SU-DHL-6 (cell line): ENCODE data around the gene CEP164.

Source experiments
- CTCF ChIP-seq: fragments of 200-600 bp; sonication (generic); IDR thresholded peaks from one replicate; pipeline ENCODE4 v1.5.1; 2017; ENCODE audit warnings: antibody characterized with exemption, mild to moderate bottlenecking, low read length, moderate library complexity; ENCODE audit not compliant: insufficient read depth, poor library complexity, severe bottlenecking
- EZH2phosphoT487 ChIP-seq: fragments of 200-600 bp; sonication (generic), shearing (Covaris generic); conservative IDR thresholded peaks from 2 replicates; pipeline ENCODE4 v1.6.1; 2018; ENCODE audit warnings: mild to moderate bottlenecking, antibody characterized with exemption, low read length, moderate library complexity, mixed read lengths

- no peak for TF ChIP-seq CTCF
- no peak for TF ChIP-seq EZH2phosphoT487
Measured at GRCh38 chr11:117314840-117315239, 12.8 kb upstream of the CEP164 start.
